K562 (cell line): ENCODE results near the gene DUSP28. TPM values are rescaled to one million over a fixed set of nuclear protein-coding genes. Genes with fewer than 3 reads are reported as not detected.

Experiments
- AFF4 ChIP-seq: sonication (generic); formaldehyde crosslinking; IDR thresholded peaks from 2 replicates; pipeline ENCODE4 v1.8.0; 2023; ENCODE audit warnings: mild to moderate bottlenecking, missing genetic modification reagents
- E2F8 ChIP-seq: fragments of 450-650 bp; IDR thresholded peaks from 2 replicates; pipeline ENCODE4 v1.7.1; 2018; ENCODE audit warnings: mild to moderate bottlenecking, low read depth; ENCODE audit not compliant: partially characterized antibody
- ELK1 ChIP-seq: sonication (generic); formaldehyde crosslinking; IDR thresholded peaks from 2 replicates; pipeline ENCODE4 v1.8.1; 2022; ENCODE audit warnings: missing genetic modification reagents
- GATA2 ChIP-seq: sonication (generic); formaldehyde crosslinking; IDR thresholded peaks from 2 replicates; pipeline ENCODE4 v1.4.0; 2020; ENCODE audit warnings: mild to moderate bottlenecking, missing genetic modification reagents
- MBD2 ChIP-seq: sonication (generic); IDR thresholded peaks from 2 replicates; pipeline ENCODE4 v1.6.1; 2016; ENCODE audit warnings: low read depth, borderline replicate concordance
- MEIS2 ChIP-seq: fragments of 450-650 bp; IDR thresholded peaks from 2 replicates; pipeline ENCODE4 v1.6.1; 2014; ENCODE audit warnings: mild to moderate bottlenecking; ENCODE audit not compliant: partially characterized antibody
- TEAD1 ChIP-seq, 2 experiments: fragments of 450-650 bp in 1 of 2; sonication (generic) in 1 of 2; formaldehyde crosslinking; IDR thresholded peaks; 2 replicates each; pipeline versions ENCODE4 v1.4.0 to v1.8.0; 2020 to 2022; ENCODE audit warnings: mild to moderate bottlenecking in 2 of 2, missing genetic modification reagents in 1 of 2
- THAP12 ChIP-seq: fragments of 250-450 bp; sonication (Bioruptor Pico); IDR thresholded peaks from 2 replicates; pipeline ENCODE4 v1.9.0; 2021; ENCODE audit warnings: mild to moderate bottlenecking, inconsistent platforms
- ZBTB1 ChIP-seq: sonication (generic); formaldehyde crosslinking; IDR thresholded peaks from 2 replicates; pipeline ENCODE4 v1.8.1; 2023; ENCODE audit warnings: missing genetic modification reagents, low read depth, mild to moderate bottlenecking, borderline replicate concordance
- ZC3H4 ChIP-seq: sonication (generic); formaldehyde crosslinking; IDR thresholded peaks from 2 replicates; pipeline ENCODE4 v1.9.0; 2021; ENCODE audit warnings: missing genetic modification reagents, borderline replicate concordance
- ZEB2 ChIP-seq: fragments of 450-650 bp; IDR thresholded peaks from 2 replicates; pipeline ENCODE4 v1.6.1; 2016
- ZNF134 ChIP-seq: fragments of 250-450 bp; sonication (Bioruptor Pico); conservative IDR thresholded peaks from 2 replicates; pipeline ENCODE4 v1.4.0; 2020
- ZNF165 ChIP-seq: fragments of 250-450 bp; sonication (Bioruptor Pico); IDR thresholded peaks from 2 replicates; pipeline ENCODE4 v1.4.0; 2020; ENCODE audit warnings: borderline replicate concordance
- ZNF282 ChIP-seq: sonication (generic); formaldehyde crosslinking; IDR thresholded peaks from 2 replicates; pipeline ENCODE4 v1.8.1; 2023; ENCODE audit warnings: missing genetic modification reagents
- ZNF436 ChIP-seq: fragments of 250-450, 450-650 bp; sonication (Bioruptor Pico); formaldehyde crosslinking; IDR thresholded peaks from 2 replicates; pipeline ENCODE4 v1.7.0; 2020; ENCODE audit warnings: mild to moderate bottlenecking
- ZNF507 ChIP-seq: conservative IDR thresholded peaks from 2 replicates; pipeline ENCODE4 v1.6.1; 2017; ENCODE audit warnings: missing genetic modification characterization, missing compliant biosample characterization
- polyA plus RNA-seq, 8 experiments: library from polyadenylated mRNA; depleted of rRNA in 4 of 8; stranded (reverse) in 5 of 8; unstranded in 3 of 8; fragments of >200 nt; fragmentation: Nextera tagmentation in 2 of 8; fragmentation: Illumina TruSeq in 1 of 8; extraction: Ambion mirVana in 2 of 8; extraction: Trizol in 1 of 8; gene quantifications; 2 replicates each; pipeline versions ENCODE4 v1.2.1 to v1.2.3, GENCODE V29; 2011 to 2014; ENCODE audit warnings: inconsistent platforms in 1 of 8, missing spikeins in 1 of 8
- total RNA-seq, 7 experiments: library from RNA; depleted of rRNA in 6 of 7; stranded (reverse); fragments of >200 nt in 6 of 7; fragmentation: Illumina TruSeq in 2 of 7; extraction: Trizol in 2 of 7; gene quantifications; 2 replicates each; pipeline versions ENCODE4 v1.2.1 to v1.2.3, GENCODE V29; 2011 to 2021; ENCODE audit warnings: low replicate concordance in 1 of 7

The DUSP28 gene
- total and polyA plus RNA-seq, 9 of the 15 experiments (the other 6 are each of a cell fraction or from before 2014, with no cell fraction given), result 2.8 to 8.1 (median 4.2) TPM

- TF ChIP-seq MEIS2 (no peak), ZBTB1 (0 out of 2 replicates have a peak, but pooled peaks have one; percentile 12), ZEB2 (no peak), TEAD1 (CRISPR knock-in tag; IDR thresholded peaks at IDR 0.05) (peak in 1 of 2 experiments; percentile 50; a peak in 1 of 4 replicates), THAP12 (CRISPR knock-in tag) (no peak), GATA2 (CRISPR knock-in tag) (no peak), ELK1 (CRISPR knock-in tag) (no peak), ZNF282 (CRISPR knock-in tag) (no peak), ZNF507 (tag) (no peak), E2F8 (no peak), ZNF436 (CRISPR knock-in tag) (no peak), AFF4 (no peak), ZC3H4 (CRISPR knock-in tag) (no peak), ZNF165 (CRISPR knock-in tag) (no peak), ZNF134 (no peak), MBD2 (peak; percentile 29; the same call in 1 of the 2 replicates)
Observed at GRCh38 chr2:240566203-240567136, 6.3 kb downstream of the DUSP28 start (continued).
